Measurements from ENCODE around the gene NOL4L.
"Not testable (repeated sequence)": the region's sequence is repeated elsewhere in the genome, so short reads cannot be mapped to it uniquely, and the experiment has no call there.

The NOL4L gene

DNA sequence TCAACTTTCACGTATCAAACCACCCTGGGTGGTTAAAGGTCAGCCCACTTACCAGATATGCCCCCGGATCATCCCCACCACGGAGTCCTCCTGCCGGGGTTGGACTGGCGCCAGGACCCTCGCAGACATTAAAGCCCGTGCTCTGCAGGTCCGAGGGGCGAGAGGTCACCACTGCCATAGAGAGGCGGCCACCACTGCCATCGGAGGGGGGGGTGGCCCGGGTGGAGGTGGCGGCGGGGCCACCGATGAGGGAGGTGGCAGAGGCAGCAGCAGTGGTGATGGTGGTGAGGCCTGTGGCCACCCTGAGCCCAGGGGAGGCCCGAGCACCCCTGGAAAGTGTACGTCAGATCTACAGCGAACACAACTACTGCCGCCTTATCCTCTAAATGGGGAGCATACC, 150.7 kb downstream of the NOL4L start:
- FAIRE-seq = no peak
- DNase-seq (ENCODE audit: low spot score) = no peak

GRCh38 chr20:32433311-32434021, 151.7 kb downstream of the NOL4L start:
- DNase-seq (ENCODE audit: low spot score) (no peak), FAIRE-seq (no peak)

DNA sequence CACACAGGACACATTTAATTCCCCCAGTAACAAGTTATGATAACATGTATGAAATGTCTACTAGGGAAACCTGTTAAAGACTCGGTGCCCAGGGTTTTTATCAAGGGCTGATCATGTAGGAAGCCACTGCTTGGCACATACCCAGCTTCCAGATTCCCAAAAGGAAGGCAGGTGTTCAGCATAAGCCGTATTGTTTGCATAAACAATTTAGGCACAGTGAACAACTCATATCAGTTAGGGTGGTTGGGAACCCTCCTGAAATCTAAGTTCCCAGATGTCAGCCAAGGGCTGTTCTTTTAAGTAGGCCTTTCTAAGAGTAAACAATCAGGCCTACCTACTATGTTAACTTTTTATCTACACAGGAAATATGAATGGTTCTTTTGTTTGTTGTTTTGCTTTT, 152.9 kb downstream of the NOL4L start:
- DNase-seq (ENCODE audit: low spot score) (no peak), FAIRE-seq (no peak)

- FAIRE-seq = no peak
- no peak for DNase-seq (ENCODE audit: low spot score)
Measured at GRCh38 chr20:32431457-32431856, 153.7 kb downstream of the NOL4L start.

DNA sequence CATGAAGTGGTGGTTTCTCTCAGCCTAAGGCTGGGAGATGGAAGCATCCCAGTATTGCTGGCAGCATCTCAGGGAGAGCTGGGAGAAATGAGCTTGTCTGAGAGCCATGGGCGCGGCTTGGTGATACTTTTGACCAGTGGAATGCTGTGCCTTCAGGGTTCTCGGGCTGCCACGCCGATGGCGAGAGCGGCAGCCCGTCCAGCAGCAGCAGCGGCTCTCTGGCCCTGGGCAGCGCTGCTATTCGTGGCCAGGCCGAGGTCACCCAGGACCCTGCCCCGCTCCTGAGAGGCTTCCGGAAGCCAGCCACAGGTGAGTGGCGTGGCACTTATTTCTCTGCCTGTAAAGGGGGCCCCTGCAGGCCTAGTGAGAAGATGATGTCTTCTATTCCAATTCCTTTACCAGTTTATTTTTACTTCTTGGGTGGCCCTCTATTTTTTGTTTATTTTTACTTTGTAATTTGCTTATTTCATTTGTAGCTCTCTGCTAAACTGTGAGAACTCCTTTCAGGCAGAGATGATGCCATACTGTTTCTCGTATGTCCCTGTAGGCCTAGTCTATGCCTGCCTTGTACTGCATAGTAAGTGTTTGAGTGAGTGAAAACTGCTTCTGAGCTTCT, 155.3 kb downstream of the NOL4L start:
- DNase-seq (ENCODE audit: low spot score) (no peak), FAIRE-seq (no peak)

DNA sequence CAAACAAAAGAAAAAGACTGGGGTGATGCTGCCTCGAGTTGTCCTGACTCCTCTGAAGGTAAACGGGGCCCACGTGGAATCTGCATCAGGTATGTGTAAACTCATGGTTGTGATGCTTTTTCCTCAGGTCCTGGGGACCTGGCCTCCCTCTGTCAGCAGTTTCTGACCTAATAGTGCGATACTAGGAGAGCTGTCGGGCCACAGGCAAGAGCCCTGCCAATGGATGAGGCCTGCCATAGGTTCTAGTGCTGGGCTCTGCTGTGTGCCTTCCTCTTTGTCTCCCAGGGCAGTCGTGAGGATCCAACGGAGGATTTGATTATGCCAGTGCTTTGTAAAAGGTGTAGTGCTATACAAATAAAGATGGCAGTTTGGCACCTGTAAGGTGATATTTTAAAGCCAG, 155.8 kb downstream of the NOL4L start:
- FAIRE-seq = no peak

DNA sequence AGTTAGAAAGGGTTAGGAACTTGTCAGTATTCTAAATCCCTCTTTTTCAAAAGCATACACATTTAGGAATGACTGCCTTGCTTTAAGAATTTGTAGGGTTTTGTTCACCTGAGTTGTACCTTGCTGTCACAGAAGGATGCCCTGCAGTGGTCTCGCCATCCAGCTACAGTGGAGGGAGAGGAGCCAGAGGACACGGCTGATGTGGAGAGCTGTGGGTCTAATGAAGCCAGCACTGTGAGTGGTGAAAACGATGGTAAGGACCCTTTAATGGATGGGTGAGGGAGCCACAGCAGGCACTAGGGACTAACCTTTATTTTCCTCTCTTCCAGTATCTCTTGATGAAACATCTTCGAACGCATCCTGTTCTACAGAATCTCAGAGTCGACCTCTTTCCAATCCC, 157.1 kb downstream of the NOL4L start:
- no peak for DNase-seq (ENCODE audit: low spot score)
- no peak for FAIRE-seq

More for the DNA sequence above, 155.8 kb downstream of the NOL4L start:
- no peak for DNase-seq (ENCODE audit: low spot score)

DNA sequence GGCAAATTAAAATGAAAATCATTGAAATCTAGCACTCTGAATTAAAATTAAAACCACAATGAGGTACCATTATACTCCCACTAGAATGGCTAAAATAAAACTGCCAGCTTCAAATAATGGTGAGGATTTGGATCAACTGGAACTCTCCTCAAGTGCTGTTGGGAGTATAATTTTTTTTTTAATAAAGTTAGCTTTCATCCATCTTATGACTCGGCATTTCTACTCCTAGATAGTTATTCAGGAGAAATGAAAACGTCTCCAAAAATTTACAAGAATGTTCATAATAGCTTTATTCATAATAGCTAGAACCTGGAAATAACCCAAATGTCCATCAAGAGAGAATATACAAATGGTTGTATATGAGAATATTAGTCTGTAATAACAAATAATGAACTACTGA, 163.8 kb downstream of the NOL4L start:
- DNase-seq (ENCODE audit: low spot score) = no peak
- no peak for FAIRE-seq

DNA sequence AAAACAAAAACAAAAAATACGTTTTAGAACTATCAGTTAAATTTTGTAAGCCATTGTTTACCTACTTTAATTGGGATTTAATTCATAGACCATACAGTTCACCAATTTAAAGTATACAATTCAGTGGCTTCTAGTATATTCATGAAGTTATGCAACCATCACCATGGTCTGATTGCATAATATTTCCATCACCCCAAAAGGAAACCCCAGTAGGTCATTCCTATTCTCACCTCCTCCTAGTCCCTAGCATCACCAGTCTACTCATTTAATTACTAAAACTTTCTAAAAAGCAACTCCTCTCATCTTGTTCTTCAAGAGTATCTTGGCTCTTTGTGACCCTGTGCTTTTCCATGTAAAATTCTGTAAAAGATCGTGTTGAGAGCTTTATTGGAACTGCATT, 166.8 kb downstream of the NOL4L start:
- FAIRE-seq = no peak
- no peak for DNase-seq (ENCODE audit: low spot score)

GRCh38 chr20:32416206-32416605, 168.9 kb downstream of the NOL4L start:
- DNase-seq (ENCODE audit: low spot score) (no peak), FAIRE-seq (no peak)

GRCh38 chr20:32415494-32415893, 169.6 kb downstream of the NOL4L start:
- no peak for FAIRE-seq

GRCh38 chr20:32411955-32412706, 173.0 kb downstream of the NOL4L start:
- FAIRE-seq (no peak), DNase-seq (ENCODE audit: low spot score) (no peak)

More at GRCh38 chr20:32415494-32415893, 169.6 kb downstream of the NOL4L start:
- DNase-seq (ENCODE audit: low spot score) = no peak

- DNase-seq (ENCODE audit: low spot score); FAIRE-seq: not testable (repeated sequence)
Measured at GRCh38 chr20:32407131-32407750, 177.9 kb downstream of the NOL4L start.

GRCh38 chr20:32406701-32407100, 178.4 kb downstream of the NOL4L start:
- FAIRE-seq (no peak), DNase-seq (ENCODE audit: low spot score) (no peak)

- FAIRE-seq (no peak), DNase-seq (ENCODE audit: low spot score) (no peak)
Measured at GRCh38 chr20:32404017-32404416, 181.1 kb downstream of the NOL4L start.

DNA sequence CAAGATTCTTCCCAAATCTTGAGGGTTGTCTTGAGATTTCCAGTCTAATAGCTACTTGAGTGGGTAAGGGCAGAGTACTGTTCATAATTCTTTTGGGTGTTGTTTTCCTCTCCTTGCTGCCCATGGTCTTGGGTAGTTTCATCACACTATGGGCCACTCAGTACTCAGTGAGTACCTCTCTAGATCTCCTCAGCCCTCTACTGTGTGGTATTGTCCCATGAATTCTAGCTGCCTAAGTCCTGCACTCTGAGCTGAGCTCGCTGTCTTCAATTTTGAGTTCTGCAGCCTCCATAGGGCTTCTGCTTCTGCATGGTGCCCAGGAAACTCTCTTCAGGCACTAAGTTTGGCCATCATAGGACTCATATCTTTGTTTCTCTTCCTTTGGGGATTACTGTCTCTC, 184.7 kb downstream of the NOL4L start:
- DNase-seq (ENCODE audit: low spot score) (no peak), FAIRE-seq (no peak)

- DNase-seq (ENCODE audit: low spot score) (no peak), FAIRE-seq (no peak)
Measured at GRCh38 chr20:32397567-32398084, 187.5 kb downstream of the NOL4L start.

DNA sequence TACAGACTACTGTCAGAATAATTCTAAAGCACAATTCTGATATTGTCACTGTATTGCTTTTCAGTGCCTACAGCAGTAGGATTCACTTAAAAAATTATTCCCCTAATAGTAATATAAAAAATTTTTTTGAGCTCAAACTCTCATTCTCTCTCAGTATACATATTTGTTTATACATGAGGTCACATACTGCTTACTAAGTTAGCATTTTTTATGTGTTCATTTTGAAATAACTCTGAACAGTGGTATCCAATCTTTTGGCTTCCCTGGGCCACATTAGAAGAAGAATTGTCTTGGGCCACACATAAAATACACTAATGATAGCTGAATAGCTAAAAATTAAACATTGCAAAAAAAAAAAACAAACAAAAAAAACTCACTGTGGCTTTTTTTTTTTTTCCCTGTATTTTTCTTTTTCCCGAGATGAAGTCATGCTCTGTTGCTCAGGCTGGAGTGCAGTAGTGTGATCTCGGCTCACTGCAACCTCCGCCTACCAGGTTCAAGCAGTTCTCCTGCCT, 188.4 kb downstream of the NOL4L start:
- DNase-seq (ENCODE audit: low spot score) = no peak
- FAIRE-seq = no peak

GRCh38 chr20:32395066-32395465, 190.1 kb downstream of the NOL4L start:
- no peak for DNase-seq (ENCODE audit: low spot score)
- FAIRE-seq = no peak

Data from urothelium cell line (cell line).